ENCODE results near the gene KRTAP3-3.

GRCh38 chr17:40995116-40995515 is 1.2 kb upstream of the KRTAP3-3 start:
- TF ChIP-seq CTCF (IDR thresholded peaks at IDR 0.05 in 8 of 11, conservative IDR thresholded peaks at IDR 0.05 in 3 of 11), result no peak
- TF ChIP-seq POLR2A (IDR thresholded peaks at IDR 0.05), result no peak

All from spleen (tissue), 7 donors.